Mammary epithelial cell (primary cell): ENCODE results near the gene AOC2.

Experiments used
- EZH2 ChIP-seq: IDR thresholded peaks from 2 replicates; pipeline ENCODE4 v1.6.1; 2012; ENCODE audit warnings: low read length, inconsistent platforms, borderline replicate concordance
- TF ChIP-seq, protein P1 (sequence below), 2 donors: IDR thresholded peaks in 1 of 2; conservative IDR thresholded peaks in 1 of 2; 2 replicates each; pipeline ENCODE4 v1.5.1; 2011 to 2012; ENCODE audit warnings: inconsistent platforms in 2 of 2, low read length in 2 of 2, mild to moderate bottlenecking in 2 of 2, control low read depth in 1 of 2, low read depth in 1 of 2; ENCODE audit not compliant: insufficient read depth in 1 of 2; ENCODE audit errors: extremely low read depth in 1 of 2

DNA sequence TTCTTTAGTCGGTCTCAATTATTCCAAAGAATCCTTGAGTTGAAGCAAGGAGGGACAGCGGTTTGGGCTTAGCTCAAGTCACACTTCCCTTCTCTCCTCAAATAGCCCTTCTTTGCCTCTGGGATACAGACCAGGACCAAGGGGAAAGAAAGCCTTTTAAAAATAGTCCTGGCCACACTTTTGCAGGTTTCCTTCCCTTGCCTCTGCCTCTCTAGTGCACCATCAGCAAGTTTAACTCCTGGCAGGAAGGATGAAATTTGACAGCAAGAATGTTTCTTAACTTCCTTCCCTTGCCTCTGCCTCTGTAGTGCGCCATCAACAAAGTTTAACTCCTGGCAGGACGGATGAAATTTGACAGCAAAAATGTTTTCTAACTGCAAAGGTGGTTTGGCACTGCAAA, 49.0 kb downstream of the AOC2 start:
- TF ChIP-seq, protein P1, sequence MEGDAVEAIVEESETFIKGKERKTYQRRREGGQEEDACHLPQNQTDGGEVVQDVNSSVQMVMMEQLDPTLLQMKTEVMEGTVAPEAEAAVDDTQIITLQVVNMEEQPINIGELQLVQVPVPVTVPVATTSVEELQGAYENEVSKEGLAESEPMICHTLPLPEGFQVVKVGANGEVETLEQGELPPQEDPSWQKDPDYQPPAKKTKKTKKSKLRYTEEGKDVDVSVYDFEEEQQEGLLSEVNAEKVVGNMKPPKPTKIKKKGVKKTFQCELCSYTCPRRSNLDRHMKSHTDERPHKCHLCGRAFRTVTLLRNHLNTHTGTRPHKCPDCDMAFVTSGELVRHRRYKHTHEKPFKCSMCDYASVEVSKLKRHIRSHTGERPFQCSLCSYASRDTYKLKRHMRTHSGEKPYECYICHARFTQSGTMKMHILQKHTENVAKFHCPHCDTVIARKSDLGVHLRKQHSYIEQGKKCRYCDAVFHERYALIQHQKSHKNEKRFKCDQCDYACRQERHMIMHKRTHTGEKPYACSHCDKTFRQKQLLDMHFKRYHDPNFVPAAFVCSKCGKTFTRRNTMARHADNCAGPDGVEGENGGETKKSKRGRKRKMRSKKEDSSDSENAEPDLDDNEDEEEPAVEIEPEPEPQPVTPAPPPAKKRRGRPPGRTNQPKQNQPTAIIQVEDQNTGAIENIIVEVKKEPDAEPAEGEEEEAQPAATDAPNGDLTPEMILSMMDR (conservative IDR thresholded peaks at IDR 0.05 in 1 of 2, IDR thresholded peaks at IDR 0.05 in 1 of 2; ENCODE audit: extremely low read depth in 1 of 2, insufficient read depth in 1 of 2, low read depth in 1 of 2, low read length in 2 of 2) = no peak
- TF ChIP-seq EZH2 = no peak
